Spinal cord (tissue), 10 donors: ENCODE measurements around the gene UNC13A. TPM values are rescaled to one million over a fixed set of nuclear protein-coding genes. Genes with fewer than 3 reads are reported as not detected.

ENCODE experiments used
- DNase-seq, 6 donors: peaks; one replicate each; pipeline versions ENCODE4 v3.0.0 to v3.0.0-alpha.2; 2013 to 2015; ENCODE audit warnings: low spot score in 6 of 6, low read depth in 4 of 6
- H3K27ac ChIP-seq: one replicate; pipeline ENCODE4 v1.5.1; 2013; ENCODE audit warnings: low read depth, low read length, control low read depth
- H3K27me3 ChIP-seq: one replicate; pipeline ENCODE4 v1.6.1; 2013; ENCODE audit warnings: low read length; ENCODE audit not compliant: control insufficient read depth, insufficient read depth
- H3K36me3 ChIP-seq: one replicate; pipeline ENCODE4 v1.6.1; 2013; ENCODE audit warnings: low read length; ENCODE audit not compliant: control insufficient read depth, insufficient read depth
- H3K4me1 ChIP-seq: one replicate; pipeline ENCODE4 v1.6.1; 2013; ENCODE audit warnings: low read length; ENCODE audit not compliant: control insufficient read depth, insufficient read depth
- H3K4me3 ChIP-seq: one replicate; pipeline ENCODE4 v1.5.1; 2013; ENCODE audit warnings: low read depth, low read length, control low read depth
- H3K9me3 ChIP-seq: one replicate; pipeline ENCODE4 v1.6.1; 2013; ENCODE audit warnings: low read length; ENCODE audit not compliant: control insufficient read depth, insufficient read depth
- WGBS: methylation state at CpG from one replicate; pipeline ENCODE4 v1.1.5; 2013; ENCODE audit warnings: missing lambda C conversion rate; ENCODE audit not compliant: insufficient coverage; 5-methylcytosine and 5-hydroxymethylcytosine counted together
- polyA plus RNA-seq, 2 donors: library from polyadenylated mRNA; unstranded; fragments of 120-200 nt; gene quantifications; one replicate each; pipeline ENCODE4 v1.2.1, GENCODE V29; 2013; ENCODE audit not compliant: insufficient read length in 2 of 2
- total RNA-seq, 2 donors: library from RNA; depleted of rRNA in 1 of 2; stranded (reverse); fragments of 120-200 nt in 1 of 2; fragments of >200 nt in 1 of 2; gene quantifications; one replicate each; pipeline versions ENCODE4 v1.2.3 to v1.2.4, GENCODE V29; 2013 to 2014
- donor health status: healthy.

Gene UNC13A
- total and polyA plus RNA-seq, 4 donors: 11.2 to 57.4 (median 40.4) TPM

- 77% methylated on average over 1 of the region's 1 CpG for WGBS
- Histone ChIP-seq H3K4me1 (no peaks in the 10 kb centered on the region), H3K4me3 (no peak overlapping the region), H3K36me3 (peaks cover 83% of the 10 kb centered on the region), H3K27ac (no peak overlapping the region), H3K9me3 (no peaks in the 10 kb centered on the region), H3K27me3 (no peaks in the 10 kb centered on the region)
- DNase-seq: no peak
These were observed 46.3 kb downstream of the UNC13A start for GRCh38 chr19:17641846-17642245.

DNA sequence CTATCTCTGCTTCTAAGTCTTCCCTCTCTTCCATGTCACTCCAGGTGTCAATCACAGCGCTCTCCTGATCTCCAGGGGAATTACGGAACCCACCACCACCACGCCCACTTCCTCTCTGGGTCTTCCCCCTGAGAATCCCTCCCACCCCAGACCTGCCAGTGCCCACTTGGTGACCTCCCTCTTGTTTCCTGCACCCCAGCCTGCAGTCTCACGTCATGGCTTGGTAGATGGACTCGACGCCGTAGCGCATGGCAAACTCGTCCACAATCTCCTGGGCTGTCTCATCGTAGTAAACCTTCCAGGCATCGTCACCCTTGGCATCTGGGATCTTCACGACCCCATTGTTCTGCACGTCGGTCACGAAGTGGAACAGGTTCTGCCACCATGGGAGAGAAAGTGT lies 47.0 kb downstream of the UNC13A start:
- Histone ChIP-seq H3K9me3 (no peaks in the 10 kb centered on the region), H3K27me3 (no peaks in the 10 kb centered on the region), H3K36me3 (peaks cover 77% of the 10 kb centered on the region), H3K4me1 (no peaks in the 10 kb centered on the region), H3K27ac (no peak overlapping the region), H3K4me3 (no peak overlapping the region)
- 89% methylated on average over 12 of the region's 15 CpGs for WGBS
- no peak for DNase-seq

- Histone ChIP-seq H3K27ac (no peak overlapping the region), H3K36me3 (peaks cover 53% of the 10 kb centered on the region), H3K4me1 (no peaks in the 10 kb centered on the region), H3K27me3 (no peaks in the 10 kb centered on the region), H3K4me3 (no peak overlapping the region), H3K9me3 (no peaks in the 10 kb centered on the region)
- DNase-seq: no peak
- WGBS: 100% methylated on average over 1 of the region's 1 CpG
These were observed 54.5 kb downstream of the UNC13A start for GRCh38 chr19:17633700-17634099.

DNA sequence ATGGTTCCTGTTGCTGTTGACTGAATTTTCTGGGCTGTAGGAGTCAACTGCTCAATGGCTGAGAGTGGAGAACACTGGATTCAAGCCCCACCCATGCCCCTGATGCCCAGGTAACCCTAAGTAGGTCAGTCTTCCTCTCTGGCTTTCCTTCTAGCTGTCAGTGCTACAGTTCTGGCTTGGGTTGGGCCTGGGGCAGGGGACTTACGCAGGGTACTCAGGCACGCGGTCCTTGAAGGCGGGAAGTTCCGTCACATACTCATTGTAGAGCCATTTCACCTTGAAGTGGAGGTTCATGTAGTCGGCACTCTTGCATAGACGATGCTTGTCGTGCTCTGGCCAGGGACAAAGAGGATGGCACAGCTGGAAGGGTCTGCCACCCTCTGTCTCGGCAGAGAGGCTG lies 55.6 kb downstream of the UNC13A start:
- no peak overlapping the region for H3K4me3 ChIP-seq
- no peaks in the 10 kb centered on the region for H3K4me1 ChIP-seq
- peaks cover 56% of the 10 kb centered on the region for H3K36me3 ChIP-seq
- 95% methylated on average over 9 of the region's 9 CpGs for WGBS
- DNase-seq: no peak
- no peak overlapping the region for H3K27ac ChIP-seq
- no peaks in the 10 kb centered on the region for H3K9me3 ChIP-seq
- no peaks in the 10 kb centered on the region for H3K27me3 ChIP-seq

DNA sequence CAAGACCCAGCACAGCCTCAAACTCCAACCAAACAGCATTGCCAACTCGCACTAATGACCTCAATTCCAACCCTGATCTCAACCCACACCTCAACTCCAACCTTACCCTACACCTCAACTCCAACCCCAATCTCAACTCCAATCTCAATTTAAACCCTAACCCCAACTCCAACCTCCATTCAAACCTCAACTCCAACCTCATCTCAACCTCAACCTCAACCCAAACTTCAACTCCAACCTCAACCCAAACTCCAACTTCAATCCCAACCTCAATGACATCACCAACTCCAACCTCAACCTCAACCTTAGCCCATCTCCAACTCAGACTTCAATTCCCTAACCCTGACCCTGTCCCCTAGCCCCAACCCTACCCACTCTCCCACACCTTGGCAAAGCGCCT lies 58.4 kb downstream of the UNC13A start:
- Histone ChIP-seq H3K4me3 (no peak overlapping the region), H3K36me3 (peaks cover 73% of the 10 kb centered on the region), H3K27ac (no peak overlapping the region), H3K27me3 (no peaks in the 10 kb centered on the region), H3K9me3 (no peaks in the 10 kb centered on the region), H3K4me1 (no peaks in the 10 kb centered on the region)
- WGBS: 100% methylated on average over 1 of the region's 2 CpGs
- no peak for DNase-seq

GRCh38 chr19:17627921-17628320 lies 60.2 kb downstream of the UNC13A start:
- Histone ChIP-seq H3K9me3 (no peaks in the 10 kb centered on the region), H3K4me1 (no peaks in the 10 kb centered on the region), H3K27me3 (no peaks in the 10 kb centered on the region), H3K4me3 (no peak overlapping the region), H3K36me3 (peaks cover 78% of the 10 kb centered on the region), H3K27ac (no peak overlapping the region)
- no peak for DNase-seq
- WGBS: 71% methylated on average over 4 of the region's 5 CpGs

GRCh38 chr19:17627161-17627560 lies 61.0 kb downstream of the UNC13A start:
- Histone ChIP-seq H3K27ac (no peak overlapping the region), H3K36me3 (peaks cover 78% of the 10 kb centered on the region), H3K27me3 (no peaks in the 10 kb centered on the region), H3K9me3 (peaks cover 2% of the 10 kb centered on the region), H3K4me3 (no peak overlapping the region), H3K4me1 (no peaks in the 10 kb centered on the region)
- no peak for DNase-seq
- 94% methylated on average over 2 of the region's 3 CpGs for WGBS

DNA sequence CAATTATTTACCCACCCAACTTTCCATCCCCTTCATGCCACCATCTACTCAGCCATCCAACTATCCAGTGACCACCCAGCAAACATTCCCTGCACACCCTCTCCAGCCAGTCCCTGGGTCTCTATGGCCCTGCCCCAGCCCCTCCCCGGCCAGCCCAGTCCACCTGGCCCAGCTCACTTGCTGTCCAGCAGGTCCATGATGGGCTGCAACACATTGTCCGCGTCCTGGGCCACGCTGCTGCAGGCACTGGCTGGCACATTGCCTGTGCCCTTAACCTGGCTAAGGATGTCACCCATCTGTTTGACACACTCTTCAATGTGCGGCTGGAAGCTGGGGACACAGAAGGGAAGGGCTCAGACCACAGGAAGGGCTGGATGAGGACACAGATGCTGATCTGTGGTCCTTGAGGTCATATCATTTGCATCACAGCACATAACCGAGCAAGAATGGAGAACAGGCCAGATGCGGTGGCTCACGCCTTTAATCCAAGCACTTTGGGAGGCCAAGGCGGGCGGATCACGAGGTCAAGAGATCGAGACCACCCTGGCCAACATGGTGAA lies 61.6 kb downstream of the UNC13A start:
- Histone ChIP-seq H3K4me1 (no peaks in the 10 kb centered on the region), H3K9me3 (peaks cover 7% of the 10 kb centered on the region), H3K36me3 (peaks cover 79% of the 10 kb centered on the region)

GRCh38 chr19:17625980-17626379 lies 62.2 kb downstream of the UNC13A start:
- H3K4me1 ChIP-seq: no peaks in the 10 kb centered on the region
- peaks cover 7% of the 10 kb centered on the region for H3K9me3 ChIP-seq
- 92% methylated on average over 2 of the region's 2 CpGs for WGBS
- no peak overlapping the region for H3K27ac ChIP-seq
- H3K4me3 ChIP-seq: no peak overlapping the region
- H3K27me3 ChIP-seq: no peaks in the 10 kb centered on the region
- DNase-seq: no peak
- peaks cover 78% of the 10 kb centered on the region for H3K36me3 ChIP-seq

More for the DNA sequence above, 61.6 kb downstream of the UNC13A start:
- DNase-seq: no peak
- H3K4me3 ChIP-seq: no peak overlapping the region
- WGBS: 93% methylated on average over 10 of the region's 12 CpGs
- H3K27ac ChIP-seq: no peak overlapping the region
- H3K27me3 ChIP-seq: no peaks in the 10 kb centered on the region

- no peak for DNase-seq
These were observed 63.1 kb downstream of the UNC13A start for GRCh38 chr19:17625043-17625442.

More at GRCh38 chr19:17625043-17625442, 63.1 kb downstream of the UNC13A start:
- 93% methylated on average over 1 of the region's 1 CpG for WGBS
- Histone ChIP-seq H3K9me3 (peaks cover 7% of the 10 kb centered on the region), H3K36me3 (peaks cover 74% of the 10 kb centered on the region), H3K27me3 (no peaks in the 10 kb centered on the region), H3K4me1 (no peaks in the 10 kb centered on the region), H3K4me3 (no peak overlapping the region), H3K27ac (no peak overlapping the region)
